ENCODE data around the gene TSSC4.

Gene TSSC4

GRCh38 chr11:2382129-2382517, 18.4 kb upstream of the TSSC4 start:
- H3F3A ChIP-seq (ENCODE audit: insufficient read depth, low read length), result peaks cover 7% of the 10 kb centered on the region
- peaks cover 85% of the 10 kb centered on the region for H3K4me1 ChIP-seq (ENCODE audit: insufficient read depth, low read length, severe bottlenecking)
- H3K79me2 ChIP-seq (ENCODE audit: insufficient read depth, low read length), result peaks cover 25% of the 10 kb centered on the region
- H3K4me2 ChIP-seq (ENCODE audit: low read length), result peak overlapping the region; percentile 96
- no peaks in the 10 kb centered on the region for H3K9me3 ChIP-seq (ENCODE audit: low read length)
- H3K9me2 ChIP-seq (ENCODE audit: low read depth, low read length), result no peaks in the 10 kb centered on the region
- no peak overlapping the region; the same call in 1 of the 2 replicates for H3K9ac ChIP-seq (ENCODE audit: low read length)
- no peaks in the 10 kb centered on the region for H3K27me3 ChIP-seq (ENCODE audit: insufficient read depth, low read length)
- H2AFZ ChIP-seq (ENCODE audit: low read length), result no peak overlapping the region
- no peaks in the 10 kb centered on the region; the same call in 1 of the 2 replicates for H3K36me3 ChIP-seq (ENCODE audit: insufficient read depth, low read length)
- H3K4me3 ChIP-seq (ENCODE audit: low read depth, low read length, poor library complexity, severe bottlenecking), result no peak overlapping the region
- H3K27ac ChIP-seq (ENCODE audit: low read depth, low read length, poor library complexity, severe bottlenecking), result peak overlapping the region; percentile 79
- TF ChIP-seq, protein P1, sequence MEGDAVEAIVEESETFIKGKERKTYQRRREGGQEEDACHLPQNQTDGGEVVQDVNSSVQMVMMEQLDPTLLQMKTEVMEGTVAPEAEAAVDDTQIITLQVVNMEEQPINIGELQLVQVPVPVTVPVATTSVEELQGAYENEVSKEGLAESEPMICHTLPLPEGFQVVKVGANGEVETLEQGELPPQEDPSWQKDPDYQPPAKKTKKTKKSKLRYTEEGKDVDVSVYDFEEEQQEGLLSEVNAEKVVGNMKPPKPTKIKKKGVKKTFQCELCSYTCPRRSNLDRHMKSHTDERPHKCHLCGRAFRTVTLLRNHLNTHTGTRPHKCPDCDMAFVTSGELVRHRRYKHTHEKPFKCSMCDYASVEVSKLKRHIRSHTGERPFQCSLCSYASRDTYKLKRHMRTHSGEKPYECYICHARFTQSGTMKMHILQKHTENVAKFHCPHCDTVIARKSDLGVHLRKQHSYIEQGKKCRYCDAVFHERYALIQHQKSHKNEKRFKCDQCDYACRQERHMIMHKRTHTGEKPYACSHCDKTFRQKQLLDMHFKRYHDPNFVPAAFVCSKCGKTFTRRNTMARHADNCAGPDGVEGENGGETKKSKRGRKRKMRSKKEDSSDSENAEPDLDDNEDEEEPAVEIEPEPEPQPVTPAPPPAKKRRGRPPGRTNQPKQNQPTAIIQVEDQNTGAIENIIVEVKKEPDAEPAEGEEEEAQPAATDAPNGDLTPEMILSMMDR (IDR thresholded peaks at IDR 0.05; ENCODE audit: low read length), result no peak
- TF ChIP-seq EZH2 (IDR thresholded peaks at IDR 0.05; ENCODE audit: borderline replicate concordance, low read length), result no peak
- no peaks in the 10 kb centered on the region for H4K20me1 ChIP-seq (ENCODE audit: insufficient read depth, low read length)

DNA sequence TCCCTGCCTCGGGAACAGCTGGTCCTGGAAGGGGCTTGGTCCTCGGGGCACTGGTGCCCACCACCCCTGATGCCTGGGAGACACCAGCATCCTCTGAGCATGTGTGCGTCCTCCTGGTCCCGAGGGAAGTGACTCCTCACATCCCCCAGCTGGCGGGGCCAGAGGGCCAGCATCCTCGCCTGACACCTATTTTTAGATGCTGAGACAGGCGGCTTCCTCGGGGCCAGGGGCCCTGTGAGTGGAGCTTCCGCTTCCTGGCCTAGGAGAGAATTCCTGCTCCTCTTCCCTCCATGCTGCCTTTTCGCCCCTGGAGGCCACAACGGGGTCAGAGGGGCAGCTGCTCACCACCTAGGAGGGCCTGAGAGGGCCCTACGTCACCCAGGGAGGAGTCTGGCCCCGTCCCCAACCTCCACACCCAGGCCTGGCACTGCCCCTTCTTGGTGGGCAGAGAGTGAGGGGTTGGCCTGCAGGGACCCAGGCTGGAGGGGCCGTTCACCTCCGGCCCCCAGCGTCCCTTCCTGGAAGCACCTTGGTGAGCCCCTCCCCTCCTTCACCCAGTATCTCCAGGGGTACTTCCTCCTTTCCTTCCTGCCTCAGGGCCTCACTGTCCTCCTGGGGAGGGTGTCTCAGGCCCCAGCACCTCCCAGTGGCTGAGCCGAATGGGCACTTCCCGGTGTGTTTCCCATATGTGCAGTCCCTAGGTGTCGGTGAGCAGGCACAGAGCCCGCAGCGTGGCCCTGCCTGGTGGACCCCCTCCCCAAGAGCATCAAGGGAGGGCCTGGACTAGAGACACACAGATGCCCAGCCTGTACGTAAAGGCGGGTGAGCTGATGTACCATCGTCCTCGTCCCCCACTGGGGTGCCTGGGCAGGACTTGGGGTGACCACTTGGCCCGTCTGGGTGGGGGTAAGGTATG, 17.4 kb upstream of the TSSC4 start:
- Histone ChIP-seq H3K9ac (ENCODE audit: low read length) (no peak overlapping the region; the same call in 1 of the 2 replicates), H3F3A (ENCODE audit: insufficient read depth, low read length) (peaks cover 7% of the 10 kb centered on the region)

DNA sequence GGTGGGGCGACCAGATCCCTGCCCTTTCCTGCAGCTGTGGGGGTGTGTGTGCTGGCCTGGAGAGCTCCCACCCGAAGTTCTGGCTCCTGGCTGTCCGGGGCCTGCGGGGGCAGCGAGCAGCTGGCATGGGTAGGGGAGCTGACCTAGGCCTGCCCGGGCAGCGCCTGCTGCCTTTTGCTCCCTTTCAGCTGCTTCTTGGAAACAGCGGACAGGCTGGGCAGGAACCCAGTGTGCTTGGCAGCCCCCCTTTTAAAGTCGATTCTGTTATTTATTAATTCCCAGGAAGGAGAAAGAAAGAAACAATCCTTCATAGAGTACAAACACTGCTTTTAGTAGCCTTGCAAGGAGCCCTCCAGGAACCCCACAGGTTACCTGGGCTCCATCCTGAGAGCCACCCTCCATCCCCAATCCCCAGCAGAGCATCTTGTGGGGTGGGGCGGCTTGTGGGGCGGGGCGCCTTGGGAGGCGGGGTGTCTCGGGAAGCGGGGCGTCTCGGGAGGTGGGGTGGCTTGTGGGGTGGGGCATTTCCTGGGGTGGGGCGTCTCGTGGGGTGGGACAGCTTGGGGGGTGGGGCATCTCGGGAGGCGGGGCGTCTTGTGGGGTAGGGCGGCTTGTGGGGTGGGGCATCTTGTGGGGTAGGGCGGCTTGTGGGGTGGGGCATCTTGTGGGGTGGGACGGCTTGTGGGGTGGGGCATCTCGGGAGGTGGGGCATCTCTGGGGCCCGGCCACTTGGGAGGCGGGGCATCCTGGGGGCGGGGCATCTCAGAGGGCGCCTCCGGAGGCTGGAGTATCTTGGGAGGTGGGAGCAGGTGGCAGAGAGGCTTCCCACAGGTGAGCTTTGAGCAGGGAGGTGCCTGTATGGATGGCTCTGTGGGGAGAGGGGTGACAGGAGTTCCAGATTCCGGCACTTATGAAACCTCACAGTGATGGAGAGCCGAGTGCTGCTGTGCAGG, 16.4 kb upstream of the TSSC4 start:
- no peaks in the 10 kb centered on the region; the same call in 1 of the 2 replicates for H3K36me3 ChIP-seq (ENCODE audit: insufficient read depth, low read length)
- H2AFZ ChIP-seq (ENCODE audit: low read length), result no peak overlapping the region
- peak overlapping the region; percentile 96 for H3K4me2 ChIP-seq (ENCODE audit: low read length)
- H4K20me1 ChIP-seq (ENCODE audit: insufficient read depth, low read length), result no peaks in the 10 kb centered on the region
- peak overlapping the region; percentile 69 for H3K4me3 ChIP-seq (ENCODE audit: low read depth, low read length, poor library complexity, severe bottlenecking)
- peak overlapping the region; percentile 87 for H3K9ac ChIP-seq (ENCODE audit: low read length)
- H3K79me2 ChIP-seq (ENCODE audit: insufficient read depth, low read length), result peaks cover 13% of the 10 kb centered on the region
- no peak for TF ChIP-seq EZH2 (IDR thresholded peaks at IDR 0.05; ENCODE audit: borderline replicate concordance, low read length)
- TF ChIP-seq, protein P1 (IDR thresholded peaks at IDR 0.05; ENCODE audit: low read length), result no peak
- H3F3A ChIP-seq (ENCODE audit: insufficient read depth, low read length), result peaks cover 7% of the 10 kb centered on the region
- no peaks in the 10 kb centered on the region for H3K27me3 ChIP-seq (ENCODE audit: insufficient read depth, low read length)
- H3K9me2 ChIP-seq (ENCODE audit: low read depth, low read length), result no peaks in the 10 kb centered on the region
- H3K27ac ChIP-seq (ENCODE audit: low read depth, low read length, poor library complexity, severe bottlenecking), result peak overlapping the region; percentile 100
- no peaks in the 10 kb centered on the region for H3K9me3 ChIP-seq (ENCODE audit: low read length)
- H3K4me1 ChIP-seq (ENCODE audit: insufficient read depth, low read length, severe bottlenecking), result peaks cover 94% of the 10 kb centered on the region

More for the DNA sequence above, 17.4 kb upstream of the TSSC4 start:
- H2AFZ ChIP-seq (ENCODE audit: low read length), result no peak overlapping the region
- peaks cover 22% of the 10 kb centered on the region for H3K79me2 ChIP-seq (ENCODE audit: insufficient read depth, low read length)
- H4K20me1 ChIP-seq (ENCODE audit: insufficient read depth, low read length), result no peaks in the 10 kb centered on the region
- peak overlapping the region; percentile 79 for H3K27ac ChIP-seq (ENCODE audit: low read depth, low read length, poor library complexity, severe bottlenecking)
- no peaks in the 10 kb centered on the region for H3K27me3 ChIP-seq (ENCODE audit: insufficient read depth, low read length)
- no peaks in the 10 kb centered on the region; the same call in 1 of the 2 replicates for H3K36me3 ChIP-seq (ENCODE audit: insufficient read depth, low read length)
- H3K9me2 ChIP-seq (ENCODE audit: low read depth, low read length), result no peaks in the 10 kb centered on the region
- H3K4me1 ChIP-seq (ENCODE audit: insufficient read depth, low read length, severe bottlenecking), result peaks cover 94% of the 10 kb centered on the region
- no peaks in the 10 kb centered on the region for H3K9me3 ChIP-seq (ENCODE audit: low read length)
- TF ChIP-seq EZH2 (IDR thresholded peaks at IDR 0.05; ENCODE audit: borderline replicate concordance, low read length), result no peak
- TF ChIP-seq, protein P1 (IDR thresholded peaks at IDR 0.05; ENCODE audit: low read length), result no peak
- H3K4me2 ChIP-seq (ENCODE audit: low read length), result peak overlapping the region; percentile 96
- H3K4me3 ChIP-seq (ENCODE audit: low read depth, low read length, poor library complexity, severe bottlenecking), result peak overlapping the region; percentile 4
